Right lobe of liver (tissue), 6 donors: Measurements from ENCODE around the gene CHMP2A. TPM values are rescaled to one million over a fixed set of nuclear protein-coding genes. Genes with fewer than 3 reads are reported as not detected.
A peak's percentile ranks its signal among the peaks of the same experiment; 100 is the strongest.

Experiments used
- ATAC-seq, 4 donors: fragments of 200-7000 bp; cut with Tn5 transposase; one replicate each; pipeline ENCODE4 v1.9.1; 2020; ENCODE audit warnings: mild to moderate bottlenecking in 4 of 4, moderate library complexity in 4 of 4
- DNase-seq, 3 donors: peaks; one replicate each; pipeline ENCODE4 v3.0.0-alpha.2; 2020
- H3K27ac ChIP-seq, 3 donors: fragments of 200-600 bp; one replicate each; pipeline ENCODE4 v1.8.0; 2022
- H3K27me3 ChIP-seq, 2 donors: fragments of 200-600 bp; one replicate each; pipeline ENCODE4 v1.8.0; 2022
- H3K36me3 ChIP-seq, 4 donors: fragments of 200-600 bp; sonication (generic) in 1 of 4; one replicate each; pipeline versions ENCODE4 v1.5.1 to v1.8.0; 2017 to 2022; ENCODE audit warnings: control low read depth in 1 of 4
- H3K4me1 ChIP-seq, 4 donors: fragments of 200-600 bp; sonication (generic) in 1 of 4; one replicate each; pipeline versions ENCODE4 v1.5.1 to v1.8.0; 2017 to 2022; ENCODE audit warnings: control low read depth in 1 of 4
- H3K4me3 ChIP-seq, 3 donors: fragments of 200-600 bp; one replicate each; pipeline ENCODE4 v1.8.0; 2022
- H3K9me3 ChIP-seq, 4 donors: fragments of 200-600 bp; sonication (generic) in 1 of 4; one replicate each; pipeline versions ENCODE4 v1.5.1 to v1.8.0; 2017 to 2022; ENCODE audit warnings: control low read depth in 1 of 4
- CTCF ChIP-seq, 4 donors: fragments of 200-600 bp in 3 of 4; fragments of 450-650 bp in 1 of 4; IDR thresholded peaks; one replicate each; pipeline versions ENCODE4 v1.5.1 to v1.8.0; 2016 to 2022; ENCODE audit warnings: antibody characterized with exemption in 4 of 4, mild to moderate bottlenecking in 2 of 4
- POLR2A ChIP-seq: fragments of 450-650 bp; IDR thresholded peaks from one replicate; pipeline ENCODE4 v1.6.1; 2017; ENCODE audit warnings: antibody characterized with exemption, mild to moderate bottlenecking
- WGBS: methylation state at CpG from one replicate; pipeline ENCODE4 v1.1.6; 2018; ENCODE audit warnings: low coverage, low lambda C conversion rate; ENCODE audit not compliant: insufficient coverage; ENCODE audit errors: missing lambda C conversion rate; 5-methylcytosine and 5-hydroxymethylcytosine counted together
- intact Hi-C, 2 donors: fragments of 100-400 bp; cut with DNase I; formaldehyde crosslinking; loops; one replicate each; pipeline versions ENCODE4 v1.11.2 to v1.14.1; 2022
- total RNA-seq, 6 experiments: library from RNA; depleted of rRNA in 2 of 6; stranded (reverse); fragments of >200 nt in 2 of 6; fragmentation: NEBNext Ultra II Directional in 3 of 6; extraction: Animal tissue kit (Norgen Biotek cat#: 25700) in 3 of 6; gene quantifications; one replicate each; pipeline versions ENCODE4 v1.1.0 to v1.2.4, GENCODE V29; 2016 to 2023
- donor health status: DM: no; HTN: yes; CAD: no.
- donor health status: DM: no; HTN: no; CAD: no.
- donor health status: DM: no; HTN: no; CAD: no.
- donor health status: DM: no; HTN: yes; CAD: no.
- donor health status: DM: no; HTN: yes; CAD: no.

The CHMP2A gene
- total RNA-seq, 6 experiments from 2014 or later, result 62.1 to 90.9 (median 70.7) TPM

GRCh38 chr19:58522709-58523108 lies 32.2 kb downstream of the CHMP2A start:
- Histone ChIP-seq H3K9me3 (no peaks in the 10 kb centered on the region), H3K27ac (no peak overlapping the region), H3K4me1 (peaks cover 0 to 18% (median 8%) of the 10 kb centered on the region in 4 donors), H3K36me3 (no peaks in the 10 kb centered on the region), H3K27me3 (no peaks in the 10 kb centered on the region), H3K4me3 (no peak overlapping the region)
- no peak for DNase-seq
- intact Hi-C loops, result no loop called here
- no peak for ATAC-seq
- 92% methylated on average over 3 of the region's 3 CpGs for WGBS
- TF ChIP-seq CTCF (IDR thresholded peaks at IDR 0.05) (no peak), POLR2A (no peak)

GRCh38 chr19:58521651-58522050 lies 33.3 kb downstream of the CHMP2A start:
- ATAC-seq, result no peak
- no peaks in the 10 kb centered on the region for H3K27me3 ChIP-seq
- peaks cover 0 to 6% (median 3%) of the 10 kb centered on the region in 4 donors for H3K36me3 ChIP-seq
- DNase-seq, result no peak
- intact Hi-C loops, result no loop called here
- TF ChIP-seq CTCF (IDR thresholded peaks at IDR 0.05) (no peak), POLR2A (no peak)
- peaks cover 0 to 18% (median 8%) of the 10 kb centered on the region in 4 donors for H3K4me1 ChIP-seq
- H3K9me3 ChIP-seq, result no peaks in the 10 kb centered on the region
- no peak overlapping the region for H3K4me3 ChIP-seq
- H3K27ac ChIP-seq, result no peak overlapping the region
- WGBS, result 69% methylated on average over 4 of the region's 4 CpGs

- H3K9me3 ChIP-seq, result no peaks in the 10 kb centered on the region
- WGBS, result 8% methylated on average over 5 of the region's 7 CpGs
- peaks cover 0 to 8% (median 4%) of the 10 kb centered on the region in 4 donors for H3K36me3 ChIP-seq
- H3K4me3 ChIP-seq, result peak overlapping the region; percentile 68 to 94 (median 84)
- peak overlapping the region; percentile 76 to 91 (median 82) for H3K27ac ChIP-seq
- H3K27me3 ChIP-seq, result no peaks in the 10 kb centered on the region
- DNase-seq, result no peak
- TF ChIP-seq POLR2A, result no peak
- no peak for TF ChIP-seq CTCF (IDR thresholded peaks at IDR 0.05)
- peaks cover 0 to 18% (median 8%) of the 10 kb centered on the region in 4 donors for H3K4me1 ChIP-seq
- intact Hi-C loops, result no loop called here
- no peak for ATAC-seq
Observed at GRCh38 chr19:58520257-58520599, 34.7 kb downstream of the CHMP2A start.

- Histone ChIP-seq H3K9me3 (no peaks in the 10 kb centered on the region), H3K27me3 (no peaks in the 10 kb centered on the region), H3K27ac (peak within 1 kb of the TSS; percentile 76 to 91 (median 82)), H3K36me3 (peaks cover 0 to 8% (median 4%) of the 10 kb centered on the region in 4 donors), H3K4me3 (peak within 1 kb of the TSS; percentile 68 to 94 (median 84)), H3K4me1 (peaks cover 0 to 23% (median 8%) of the 10 kb centered on the region in 4 donors)
- peak; percentile 90 to 93 (median 92) for DNase-seq
- peak; percentile 61 to 92 (median 70) for TF ChIP-seq CTCF (IDR thresholded peaks at IDR 0.05)
- peak; percentile 55 for TF ChIP-seq POLR2A
- under 1% methylated on average over 45 of the region's 87 CpGs for WGBS
- intact Hi-C loops, result no loop called here
- ATAC-seq, result peak; percentile 83 to 88 (median 86)
Observed at GRCh38 chr19:58519355-58520256, 35.3 kb downstream of the CHMP2A start, which contains the start of gene ZBTB45. ZBTB45 (minus strand) TSS chr19:58519810; CDS start chr19:58517673, 2,137 bp downstream.
